ENCODE results near the gene PHF1.

GRCh38 chr6:33373960-33374910 is 36.6 kb upstream of the PHF1 start:
- TF ChIP-seq CTCF (IDR thresholded peaks at IDR 0.05; ENCODE audit: low read depth, low read length, poor library complexity, severe bottlenecking) (no peak), EZH2phosphoT487 (IDR thresholded peaks at IDR 0.05; ENCODE audit: borderline replicate concordance, low read length) (no peak)
